ENCODE data around the gene NAT8L.

DNA sequence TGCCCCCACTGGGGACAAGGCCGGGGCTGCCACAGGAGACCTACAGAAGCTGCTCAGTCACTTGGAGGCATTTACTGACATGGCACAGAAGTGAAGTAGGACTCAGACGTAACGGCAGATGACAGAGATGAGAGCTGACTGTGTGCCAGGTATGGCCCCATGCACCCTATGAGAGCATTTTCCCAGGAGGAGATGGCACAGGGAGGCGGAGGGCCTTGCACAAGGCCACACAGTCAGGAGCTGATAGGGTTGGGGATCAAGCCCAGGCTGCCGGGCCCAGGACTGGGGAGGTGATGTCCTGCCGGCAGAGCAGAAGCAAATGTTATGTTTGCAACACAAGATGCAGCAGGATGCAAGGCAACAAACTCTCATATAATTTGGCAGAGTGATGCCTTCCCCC, 34.1 kb downstream of the NAT8L start:
- no peak for TF ChIP-seq POLR2A (IDR thresholded peaks at IDR 0.05; ENCODE audit: low read depth, low read length)
- TF ChIP-seq CTCF (IDR thresholded peaks at IDR 0.05; ENCODE audit: extremely low read depth in 1 of 2, insufficient read depth in 1 of 2, low read depth in 1 of 2, low read length in 2 of 2) = no peak
- TF ChIP-seq, protein P1, sequence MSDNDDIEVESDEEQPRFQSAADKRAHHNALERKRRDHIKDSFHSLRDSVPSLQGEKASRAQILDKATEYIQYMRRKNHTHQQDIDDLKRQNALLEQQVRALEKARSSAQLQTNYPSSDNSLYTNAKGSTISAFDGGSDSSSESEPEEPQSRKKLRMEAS (IDR thresholded peaks at IDR 0.05; ENCODE audit: insufficient read depth, insufficient read length) = no peak
- no peak for TF ChIP-seq POLR2AphosphoS5 (IDR thresholded peaks at IDR 0.05; ENCODE audit: insufficient read depth, low read depth, low read length)

All from endothelial cell of umbilical vein (primary cell).